Measurements from ENCODE around the gene NTRK1. TPM values are rescaled to one million over a fixed set of nuclear protein-coding genes. Genes with fewer than 3 reads are reported as not detected.

The NTRK1 gene
- total and polyA plus RNA-seq, 2 of the 4 experiments (the other 2 are of a cell fraction), result not detected

- no peaks in the 10 kb centered on the region for H3K9me3 ChIP-seq (ENCODE audit: control insufficient read depth, insufficient read depth, low read length)
- H3K9me1 ChIP-seq (ENCODE audit: insufficient read depth, low read length), result no peaks in the 10 kb centered on the region; the same call in 1 of the 2 replicates
- H2BK20ac ChIP-seq (ENCODE audit: low read depth, low read length), result no peak overlapping the region
- intact Hi-C loops (cut with micrococcal nuclease), result no loop called here
- H3K4me3 ChIP-seq (ENCODE audit: insufficient read depth, low read depth, low read length), result no peak overlapping the region
- H3K18ac ChIP-seq (ENCODE audit: low read depth, low read length), result no peak overlapping the region
- TF ChIP-seq CEBPB (IDR thresholded peaks at IDR 0.05; ENCODE audit: low read depth, low read length) (peak; percentile 80), CTCF (conservative IDR thresholded peaks at IDR 0.05; ENCODE audit: low read depth, low read length) (0 out of 2 replicates have a peak, but pooled peaks have one; percentile 14), RCOR1 (IDR thresholded peaks at IDR 0.05; ENCODE audit: insufficient replicate concordance, low read length) (peak; percentile 54), RFX5 (IDR thresholded peaks at IDR 0.05; ENCODE audit: low read depth, low read length) (no peak), MAZ (IDR thresholded peaks at IDR 0.05; ENCODE audit: borderline replicate concordance, low read depth, low read length) (no peak)
- H2BK5ac ChIP-seq (ENCODE audit: low read depth, low read length, poor library complexity, severe bottlenecking), result no peak overlapping the region
- DNase-seq (peak; percentile 90), ATAC-seq (ENCODE audit: low read depth) (peak; percentile 86)
- no peak overlapping the region for H2BK120ac ChIP-seq (ENCODE audit: low read depth, low read length)
- H3K56ac ChIP-seq (ENCODE audit: extremely low read depth, insufficient read depth, low read length), result no peak overlapping the region
- H2BK15ac ChIP-seq (ENCODE audit: low read depth, low read length), result no peak overlapping the region
- H2AK9ac ChIP-seq (replicated peaks; ENCODE audit: low read depth, low read length, poor library complexity), result peak overlapping the region; percentile 87
- BruUV-seq (replicated peaks), result no TSS peak
- no peak overlapping the region for H3K4me2 ChIP-seq (ENCODE audit: low read depth, low read length)
- in situ Hi-C loops (cut with MboI; ENCODE audit: low sequenced_read_pairs), result no loop called here
- H3K4me1 ChIP-seq (ENCODE audit: control insufficient read depth, insufficient read depth, low read length), result peaks cover 14% of the 10 kb centered on the region
- H3K14ac ChIP-seq (replicated peaks; ENCODE audit: low read depth, low read length), result no peak overlapping the region
- H4K91ac ChIP-seq (ENCODE audit: insufficient read depth, low read depth, low read length), result no peak overlapping the region
- no peak overlapping the region for H3K27ac ChIP-seq (ENCODE audit: insufficient read depth, low read length)
- no peaks in the 10 kb centered on the region for H3K36me3 ChIP-seq (ENCODE audit: control insufficient read depth, insufficient read depth, low read length)
- peaks cover 33% of the 10 kb centered on the region for H3K27me3 ChIP-seq (ENCODE audit: control insufficient read depth, insufficient read depth, low read length)
- WGBS, 2 experiments (ENCODE audit: extremely low coverage in 2 of 2, insufficient read length in 1 of 2), result 47% methylated on average over 2 of the region's 5 CpGs; no CpG with 5 or more reads in 1 of the 2 experiments
- H2AFZ ChIP-seq (replicated peaks; ENCODE audit: low read length, poor library complexity), result peak overlapping the region; percentile 78
- no peak overlapping the region for H4K5ac ChIP-seq (ENCODE audit: low read depth, low read length)
- H2AK5ac ChIP-seq (ENCODE audit: low read depth, low read length), result 0 out of 2 replicates have a peak overlapping the region, but pooled peaks have one; percentile 12
- H3K9ac ChIP-seq (ENCODE audit: low read depth, low read length), result no peak overlapping the region
- H3K4ac ChIP-seq (ENCODE audit: low read depth, low read length), result no peak overlapping the region
- dilution Hi-C loops (cut with HindIII; ENCODE audit: low sequenced_read_pairs, unreplicated experiment), result no loop called here
- no peaks in the 10 kb centered on the region; the same call in 1 of the 2 replicates for H4K20me1 ChIP-seq (ENCODE audit: insufficient read depth, low read length)
- H3K79me1 ChIP-seq (ENCODE audit: low read depth in 1 of 2, low read length in 2 of 2), result no peaks in the 10 kb centered on the region
- CTCF ChIA-PET, result interaction anchor here (0.6 kb wide), 1 partner anchor 16 kb away, joined by 4 read pairs; no protein-coding TSS in a partner anchor
- POLR2A ChIA-PET (ENCODE audit: unreplicated experiment), result no interaction called here
- H4K8ac ChIP-seq (ENCODE audit: low read depth in 2 of 2, low read length in 2 of 2), result no peak overlapping the region; a peak in 1 of 4 replicates
- no peak overlapping the region for H3K23ac ChIP-seq (ENCODE audit: low read depth, low read length)
These were observed 45.3 kb upstream of the NTRK1 start for GRCh38 chr1:156815307-156815826.
